KOPT-K1 (cell line): ENCODE measurements around the gene SORBS1.

Experiments used
- H3K27ac ChIP-seq: fragments of 200-600 bp; sonication (generic); 2 replicates; pipeline ENCODE4 v1.5.1; 2016; ENCODE audit warnings: antibody characterized with exemption, mild to moderate bottlenecking, low read depth, low read length; ENCODE audit not compliant: poor library complexity, severe bottlenecking
- H3K36me3 ChIP-seq: fragments of 200-600 bp; sonication (generic); 2 replicates; pipeline ENCODE4 v1.5.1; 2017; ENCODE audit warnings: antibody characterized with exemption, mild to moderate bottlenecking, low read length, moderate library complexity; ENCODE audit not compliant: insufficient read depth
- H3K9me3 ChIP-seq: fragments of 200-600 bp; sonication (generic); 2 replicates; pipeline ENCODE4 v1.5.1; 2017; ENCODE audit warnings: antibody characterized with exemption, low read length, mild to moderate bottlenecking; ENCODE audit not compliant: insufficient read depth, poor library complexity, severe bottlenecking

The SORBS1 gene

DNA sequence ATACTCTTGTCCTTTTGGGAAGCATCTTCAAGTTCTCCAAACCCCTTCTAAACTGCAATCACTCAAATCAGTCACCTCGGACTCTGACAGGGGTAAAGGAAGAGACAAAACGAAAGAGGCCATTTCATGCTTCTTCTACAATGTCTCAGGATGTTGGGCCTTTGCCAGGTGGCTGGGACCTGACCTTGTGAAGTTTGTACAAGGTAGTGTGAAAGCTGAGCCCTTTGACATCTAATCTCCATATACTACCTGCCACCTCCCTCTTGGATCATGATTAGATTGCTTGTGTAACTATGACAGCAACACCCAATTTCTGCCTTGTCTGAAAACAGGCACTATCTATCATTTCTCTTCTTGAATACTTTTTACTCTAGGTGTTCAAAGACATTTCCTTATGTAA, 235.3 kb downstream of the SORBS1 start:
- Histone ChIP-seq H3K36me3 (no peaks in the 10 kb centered on the region), H3K9me3 (no peaks in the 10 kb centered on the region), H3K27ac (no peak overlapping the region)

DNA sequence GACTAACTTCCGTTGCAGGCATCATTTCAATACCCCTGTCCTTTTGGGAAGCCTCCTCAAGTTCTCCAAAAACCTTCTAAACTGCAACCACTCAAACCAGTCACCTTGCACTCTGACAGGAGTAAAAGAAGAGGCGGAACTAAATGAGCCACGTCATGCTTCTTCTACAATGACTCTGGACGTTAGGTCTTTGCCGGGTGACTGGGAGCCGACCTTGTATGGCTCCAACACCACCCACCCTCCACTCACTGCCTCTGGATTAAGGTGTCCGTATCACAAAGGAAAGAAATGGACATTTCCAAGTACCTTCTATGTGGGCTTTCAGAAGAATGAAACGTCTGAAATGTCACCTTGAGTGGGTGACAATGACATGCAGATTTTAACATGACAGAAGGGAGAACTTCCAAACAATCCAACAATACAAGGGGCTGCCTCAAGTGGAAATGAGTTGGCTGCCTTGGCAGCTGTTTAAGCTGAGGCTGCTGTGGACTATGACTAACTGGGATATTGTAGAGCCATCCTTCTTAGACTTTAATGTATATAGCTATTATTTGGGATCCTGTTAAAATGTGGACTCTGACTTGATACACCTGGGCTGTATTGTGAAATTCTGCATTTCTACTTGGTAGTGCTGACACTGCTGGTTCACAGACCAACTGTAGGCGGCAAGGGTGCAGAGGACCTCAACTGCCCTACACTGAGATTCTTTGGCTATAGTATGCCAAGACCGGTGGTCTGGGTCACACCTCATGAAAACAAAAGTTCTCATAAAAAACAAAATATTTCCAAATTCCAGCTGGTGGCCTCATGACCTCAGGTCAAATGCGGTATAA, 236.5 kb downstream of the SORBS1 start:
- Histone ChIP-seq H3K27ac (no peak overlapping the region), H3K9me3 (no peaks in the 10 kb centered on the region), H3K36me3 (no peaks in the 10 kb centered on the region)

DNA sequence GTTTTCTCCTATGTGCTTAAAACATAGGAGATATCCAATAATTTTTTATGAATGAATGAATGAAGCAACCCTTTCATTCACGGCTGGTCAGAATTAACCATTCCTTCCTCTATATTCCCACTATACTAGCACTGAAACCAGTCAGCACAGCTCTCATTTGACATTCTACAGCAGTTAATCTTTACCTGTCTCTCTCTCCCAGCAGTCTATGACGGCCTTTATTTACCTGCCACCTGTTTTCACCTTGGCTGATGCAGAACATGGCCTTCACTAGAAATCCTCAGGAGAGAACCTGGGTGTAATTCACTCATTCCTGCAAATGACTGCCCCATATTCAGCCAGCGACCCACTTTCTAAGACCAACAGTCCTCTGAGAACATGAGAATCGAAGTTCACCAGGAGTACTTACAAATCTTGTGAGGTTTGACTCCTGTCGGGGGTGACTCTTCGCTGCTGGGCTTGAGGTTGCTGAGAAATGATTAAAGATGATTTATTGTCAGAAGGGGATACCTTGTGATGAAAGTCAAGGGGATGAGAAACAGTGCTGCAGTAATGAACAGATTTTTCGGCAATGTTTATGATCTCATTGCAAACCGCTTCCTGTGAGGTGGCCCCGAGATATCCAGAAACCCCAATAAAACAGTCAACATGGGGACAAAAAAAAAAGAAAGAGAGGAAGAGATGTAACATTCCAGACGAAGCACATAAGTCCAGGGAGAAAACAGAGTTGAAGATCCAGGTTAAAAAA, 239.4 kb downstream of the SORBS1 start:
- no peak overlapping the region for H3K27ac ChIP-seq
- no peaks in the 10 kb centered on the region for H3K9me3 ChIP-seq
- no peaks in the 10 kb centered on the region for H3K36me3 ChIP-seq

DNA sequence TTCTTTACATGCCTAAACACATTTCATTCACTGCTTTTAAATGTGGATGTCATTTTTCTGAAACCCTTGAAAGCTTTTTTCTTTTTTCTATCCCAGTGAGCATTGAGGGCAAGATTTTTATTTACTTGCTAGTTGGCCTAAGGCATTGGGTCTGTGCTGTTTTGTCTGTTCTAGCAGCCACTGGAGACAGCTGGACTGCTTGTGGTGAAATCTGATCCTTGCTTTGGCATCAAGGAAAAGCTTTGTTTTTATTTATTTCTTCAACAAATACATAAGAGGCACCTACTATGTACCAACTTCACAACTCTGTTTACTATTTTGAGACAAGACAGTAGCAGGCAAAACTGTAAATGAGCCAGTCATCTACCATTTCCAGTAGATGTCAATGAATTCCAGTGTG, 241.9 kb downstream of the SORBS1 start:
- H3K36me3 ChIP-seq: no peaks in the 10 kb centered on the region
- no peaks in the 10 kb centered on the region for H3K9me3 ChIP-seq
- no peak overlapping the region for H3K27ac ChIP-seq

DNA sequence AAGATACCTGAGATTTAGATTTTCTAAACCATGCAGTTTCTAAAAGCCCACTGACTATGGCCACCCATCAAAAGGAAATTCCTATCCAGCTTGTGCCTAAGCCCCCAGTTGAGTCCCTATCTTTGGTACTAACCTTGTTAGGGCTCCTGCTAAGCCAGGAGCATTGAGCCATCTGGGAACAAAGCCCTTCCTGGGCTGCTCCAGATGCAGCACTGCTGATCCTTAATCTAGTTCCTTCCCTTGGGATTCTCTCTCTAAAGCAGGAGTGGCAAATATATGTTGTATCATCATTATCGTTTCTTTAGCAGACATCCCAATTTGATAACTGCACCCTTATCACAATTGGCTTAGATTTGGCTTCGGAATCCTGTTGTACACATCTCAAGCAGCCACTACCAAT, 245.7 kb downstream of the SORBS1 start:
- Histone ChIP-seq H3K27ac (no peak overlapping the region), H3K36me3 (no peaks in the 10 kb centered on the region), H3K9me3 (no peaks in the 10 kb centered on the region)

DNA sequence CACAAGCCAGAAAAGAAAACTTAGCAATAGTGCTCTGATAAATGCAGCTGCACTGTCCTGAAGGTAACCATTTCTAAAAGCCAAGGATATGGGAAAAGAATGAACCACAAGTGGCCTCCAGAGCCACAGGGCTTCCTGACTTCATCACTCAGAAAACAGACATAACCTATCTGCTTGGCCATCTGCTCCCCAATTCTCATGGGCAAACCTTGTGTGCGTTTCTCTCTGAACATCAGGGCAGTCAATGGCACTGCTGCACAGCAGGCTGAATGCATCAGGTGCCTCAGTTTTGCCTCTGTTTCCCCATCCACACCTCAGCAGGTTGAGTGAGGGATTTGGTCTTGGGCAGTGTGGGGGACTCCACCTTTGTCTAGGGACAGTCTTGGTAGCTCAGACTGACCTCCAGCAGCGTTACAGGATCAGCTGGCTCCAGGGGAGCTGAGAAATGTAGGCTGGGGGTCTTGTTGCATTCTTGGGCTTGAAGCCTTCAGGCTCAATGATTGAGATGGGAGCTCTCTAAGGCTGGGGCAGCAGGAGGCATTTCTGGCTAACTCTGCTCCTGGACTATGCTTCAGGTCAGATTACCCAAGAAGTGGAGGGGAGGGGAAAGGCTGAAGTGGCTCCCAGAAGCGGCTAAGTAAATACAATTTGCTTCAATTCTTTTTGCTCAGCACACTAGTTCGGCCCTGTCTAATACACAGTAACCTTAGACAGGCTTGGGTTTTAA, 246.8 kb downstream of the SORBS1 start:
- no peak overlapping the region for H3K27ac ChIP-seq
- no peaks in the 10 kb centered on the region for H3K9me3 ChIP-seq
- no peaks in the 10 kb centered on the region for H3K36me3 ChIP-seq

DNA sequence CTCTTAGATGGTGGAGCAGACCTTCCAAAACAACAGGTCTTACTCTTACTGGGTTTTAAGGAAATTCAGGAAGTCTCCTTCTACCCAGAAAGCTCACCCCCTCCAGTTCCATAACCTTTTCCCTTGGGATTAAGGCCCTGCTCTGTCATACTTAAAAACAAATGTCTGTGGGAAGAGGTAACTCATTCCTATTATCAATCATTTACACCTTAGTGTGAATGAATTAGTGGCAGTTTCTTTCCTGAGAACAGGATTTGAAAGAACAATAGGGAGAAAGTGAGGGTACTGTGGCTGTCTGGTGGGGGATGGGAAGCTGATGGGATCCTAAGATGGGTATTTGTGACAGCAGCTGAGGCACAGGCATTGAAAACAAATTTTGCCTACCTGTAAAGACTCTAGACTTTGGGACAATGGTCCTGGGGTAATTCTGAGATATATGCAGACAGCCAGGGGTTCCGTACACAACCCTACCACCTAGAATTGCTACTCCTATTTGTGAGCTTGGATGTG, 248.1 kb downstream of the SORBS1 start:
- Histone ChIP-seq H3K36me3 (no peaks in the 10 kb centered on the region), H3K27ac (no peak overlapping the region), H3K9me3 (no peaks in the 10 kb centered on the region)

DNA sequence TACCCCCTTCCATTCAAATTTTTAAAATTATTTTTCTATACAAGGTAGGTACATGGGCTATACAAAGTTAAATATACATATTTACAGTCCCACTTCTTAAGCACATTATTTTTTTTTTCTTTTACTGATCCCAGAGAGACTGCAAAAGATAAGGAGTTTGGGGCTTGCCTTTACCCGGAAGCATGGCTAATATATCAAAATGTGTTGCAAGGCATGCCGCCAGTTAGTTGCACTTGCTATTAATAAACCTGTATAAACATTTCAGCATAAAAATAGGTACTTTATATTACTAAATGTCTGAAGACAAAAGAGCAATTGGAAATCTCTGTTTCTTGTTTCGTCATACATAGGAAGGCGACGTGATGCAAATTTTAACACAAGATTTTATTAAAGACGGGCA, 248.9 kb downstream of the SORBS1 start:
- H3K36me3 ChIP-seq: no peaks in the 10 kb centered on the region
- no peaks in the 10 kb centered on the region for H3K9me3 ChIP-seq
- H3K27ac ChIP-seq: no peak overlapping the region

DNA sequence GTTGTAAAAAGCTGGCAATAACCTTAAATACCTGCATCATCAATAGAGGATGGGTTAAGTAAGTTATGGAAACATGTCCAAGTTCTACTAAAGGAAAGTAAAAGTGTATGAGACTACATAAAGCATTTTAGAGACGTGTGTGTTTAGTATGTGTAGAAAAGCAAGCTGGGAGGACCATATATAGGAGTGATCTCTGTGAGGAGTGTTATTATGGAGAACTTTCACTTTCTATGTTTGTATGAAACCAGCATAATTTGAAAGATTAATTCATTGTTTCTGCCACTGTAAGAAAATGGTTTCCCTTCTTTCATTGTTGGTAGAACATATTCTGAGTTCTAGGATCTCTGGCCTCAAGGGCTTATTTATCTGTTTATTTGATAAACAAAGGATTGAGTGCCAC, 251.2 kb downstream of the SORBS1 start:
- Histone ChIP-seq H3K36me3 (no peaks in the 10 kb centered on the region), H3K9me3 (no peaks in the 10 kb centered on the region), H3K27ac (no peak overlapping the region)

DNA sequence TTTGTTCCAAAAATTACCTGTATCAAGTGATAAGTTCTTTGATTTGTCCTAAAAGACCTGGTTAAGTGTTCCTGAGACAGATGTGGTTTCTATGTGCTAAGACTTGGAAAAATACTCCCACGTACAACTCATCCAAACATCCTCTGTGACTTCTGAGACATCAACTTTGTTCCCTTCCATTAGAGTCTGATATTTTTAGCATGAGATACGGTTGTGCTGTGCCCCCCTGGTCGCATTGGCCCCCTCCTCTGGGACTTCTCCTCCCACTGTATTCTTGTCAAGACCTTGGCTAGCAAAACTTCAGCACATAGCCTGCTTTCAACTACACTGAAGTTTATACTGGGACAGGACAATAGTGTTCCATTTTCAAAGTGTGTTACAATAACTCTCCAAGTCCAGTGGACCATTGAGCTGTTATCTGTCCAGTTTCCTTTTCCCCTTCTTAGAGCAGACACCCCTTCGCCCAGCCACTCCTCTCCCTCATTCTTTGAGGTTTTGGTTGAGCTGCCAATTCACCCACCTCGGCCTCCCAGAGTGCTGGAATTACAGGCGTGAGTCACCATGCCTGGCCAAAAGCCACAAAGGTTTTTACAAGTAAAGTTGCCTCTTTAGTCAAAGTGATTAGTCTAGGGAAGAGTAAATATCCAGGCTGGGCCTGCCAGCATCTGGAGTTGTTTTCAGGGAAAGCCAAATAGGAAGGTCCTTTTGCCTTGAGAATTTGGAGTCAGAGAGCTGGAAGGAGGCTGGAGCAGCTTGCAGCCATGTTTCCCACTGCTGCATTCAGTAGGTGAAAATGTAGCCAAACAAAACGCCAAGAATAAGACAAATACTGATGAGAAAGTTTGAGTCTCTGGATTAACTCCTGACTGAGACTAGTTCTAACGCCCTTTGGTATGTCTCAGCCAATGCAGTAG, 252.5 kb downstream of the SORBS1 start:
- H3K36me3 ChIP-seq: no peaks in the 10 kb centered on the region
- no peaks in the 10 kb centered on the region for H3K9me3 ChIP-seq
- no peak overlapping the region for H3K27ac ChIP-seq

DNA sequence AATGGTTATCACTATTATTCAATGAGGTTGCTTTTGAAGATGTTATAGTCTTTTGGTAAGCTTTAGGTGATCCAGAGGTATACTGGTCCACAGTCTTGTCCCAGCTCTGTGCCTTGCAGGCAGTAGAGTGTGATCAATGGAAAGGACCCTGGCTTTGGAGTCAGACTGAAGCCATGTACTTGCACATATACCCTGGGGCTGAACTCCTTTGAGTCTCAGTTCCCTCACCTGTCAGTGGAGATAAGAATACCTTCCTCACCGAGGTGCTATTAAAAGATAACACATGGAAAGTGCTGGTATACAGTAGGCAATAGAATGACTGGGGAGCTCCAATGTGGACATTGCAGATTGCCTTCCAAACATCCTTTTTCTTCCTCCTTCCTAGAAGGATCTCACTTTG, 254.3 kb downstream of the SORBS1 start:
- Histone ChIP-seq H3K27ac (no peak overlapping the region), H3K36me3 (no peaks in the 10 kb centered on the region), H3K9me3 (no peaks in the 10 kb centered on the region)

DNA sequence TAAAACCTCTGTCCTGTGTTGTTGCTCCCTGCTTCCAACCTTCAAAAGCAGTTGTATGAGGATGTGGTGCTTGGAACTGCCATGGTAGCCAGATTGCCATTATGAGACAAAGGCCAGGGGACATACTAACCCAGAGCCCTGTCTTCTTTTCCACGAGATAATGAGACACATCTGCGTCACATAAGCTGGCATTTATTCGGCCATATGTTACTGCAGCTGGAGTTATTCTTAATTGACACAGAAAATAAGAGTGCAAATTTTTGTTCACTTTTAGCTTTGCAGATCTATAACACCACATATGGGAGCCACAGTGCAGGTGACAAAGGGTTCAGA, 254.9 kb downstream of the SORBS1 start:
- H3K27ac ChIP-seq: no peak overlapping the region
- no peaks in the 10 kb centered on the region for H3K9me3 ChIP-seq
- no peaks in the 10 kb centered on the region for H3K36me3 ChIP-seq

DNA sequence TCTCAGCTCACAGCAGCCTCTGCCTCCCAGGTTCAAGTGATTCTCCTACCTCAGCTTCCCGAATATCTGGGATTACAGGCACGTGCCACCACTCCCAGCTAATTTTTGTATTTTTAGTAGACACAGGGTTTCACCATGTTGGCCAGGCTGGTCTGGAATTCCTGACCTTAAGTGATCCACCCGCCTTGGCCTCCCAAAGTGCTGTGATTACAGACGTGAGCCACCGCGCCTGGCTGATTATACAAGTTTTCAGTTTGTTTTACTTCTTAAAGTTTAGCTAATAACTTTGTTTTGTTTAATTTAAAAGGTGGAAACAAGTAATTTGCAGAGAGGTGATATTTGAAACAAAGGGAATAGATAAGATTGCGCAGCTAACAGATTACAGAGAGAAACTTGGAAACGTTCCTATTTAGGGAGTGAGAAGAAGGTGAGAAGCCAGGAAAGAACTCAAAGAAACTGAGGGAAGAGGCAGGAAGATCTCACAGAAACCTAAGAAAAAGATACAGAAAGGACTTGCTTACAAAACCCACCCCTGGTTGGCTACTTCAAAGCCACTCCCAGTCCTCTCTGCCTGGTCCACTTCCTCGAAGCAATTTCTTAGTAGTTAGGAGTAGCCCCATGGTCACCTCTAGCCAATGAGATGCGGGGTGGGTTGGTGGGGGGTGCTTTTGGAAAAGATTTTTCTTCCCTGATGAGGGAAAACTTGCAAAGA, 255.4 kb downstream of the SORBS1 start:
- no peak overlapping the region for H3K27ac ChIP-seq
- H3K36me3 ChIP-seq: no peaks in the 10 kb centered on the region
- H3K9me3 ChIP-seq: no peaks in the 10 kb centered on the region

DNA sequence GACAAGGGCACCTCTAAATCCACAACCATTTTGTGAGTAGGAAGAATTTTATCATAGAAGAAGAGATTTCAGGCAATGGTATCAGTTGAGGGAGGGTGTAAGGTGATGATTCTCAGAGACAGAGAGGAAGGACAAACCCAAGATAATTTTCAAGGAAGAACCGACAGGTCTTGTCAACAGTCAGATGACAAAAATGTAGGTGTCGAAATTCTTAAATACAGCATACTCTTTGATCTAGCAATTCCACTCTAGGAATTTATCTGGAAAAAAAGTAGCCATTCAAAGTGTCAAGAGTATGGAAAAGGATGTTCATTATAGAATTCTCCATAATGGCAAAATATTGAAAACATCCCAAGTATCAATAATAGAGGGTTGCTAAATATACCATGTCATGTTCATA, 256.2 kb downstream of the SORBS1 start:
- no peaks in the 10 kb centered on the region for H3K36me3 ChIP-seq
- H3K27ac ChIP-seq: no peak overlapping the region
- H3K9me3 ChIP-seq: no peaks in the 10 kb centered on the region
